ENCODE results near the gene GPR63. TPM values are rescaled to one million over a fixed set of nuclear protein-coding genes. Genes with fewer than 3 reads are reported as not detected.

Gene GPR63
- total and polyA plus RNA-seq, 8 donors = 0.71 to 3.8 (median 3.0) TPM

GRCh38 chr6:96876886-96877545 is 39.7 kb upstream of the GPR63 start:
- no peaks in the 10 kb centered on the region for H3K36me3 ChIP-seq
- intact Hi-C loops (cut with DNase I) = no loop called here
- no peak overlapping the region for H3K27ac ChIP-seq
- DNase-seq (no peak), ATAC-seq (no peak)
- H3K27me3 ChIP-seq = no peaks in the 10 kb centered on the region
- TF ChIP-seq CTCF (IDR thresholded peaks at IDR 0.05) = no peak
- no peaks in the 10 kb centered on the region for H3K4me1 ChIP-seq
- H3K4me3 ChIP-seq = no peak overlapping the region
- no peaks in the 10 kb centered on the region for H3K9me3 ChIP-seq

GRCh38 chr6:96872976-96873375 is 35.7 kb upstream of the GPR63 start:
- no peaks in the 10 kb centered on the region for H3K36me3 ChIP-seq
- H3K9me3 ChIP-seq = no peaks in the 10 kb centered on the region
- no peak for DNase-seq
- intact Hi-C loops (cut with DNase I) = no loop called here
- ATAC-seq = no peak
- no peak overlapping the region for H3K27ac ChIP-seq
- H3K27me3 ChIP-seq = no peaks in the 10 kb centered on the region
- H3K4me3 ChIP-seq = no peak overlapping the region
- H3K4me1 ChIP-seq = no peaks in the 10 kb centered on the region
- no peak for TF ChIP-seq CTCF (IDR thresholded peaks at IDR 0.05)

- ATAC-seq = no peak
- intact Hi-C loops (cut with DNase I) = no loop called here
- no peak for DNase-seq
- no peak for TF ChIP-seq CTCF (IDR thresholded peaks at IDR 0.05)
- H3K9me3 ChIP-seq = no peaks in the 10 kb centered on the region
- no peak overlapping the region for H3K4me3 ChIP-seq
- no peaks in the 10 kb centered on the region for H3K36me3 ChIP-seq
- no peaks in the 10 kb centered on the region for H3K4me1 ChIP-seq
- H3K27ac ChIP-seq = no peak overlapping the region
- no peaks in the 10 kb centered on the region for H3K27me3 ChIP-seq
These were observed 27.8 kb upstream of the GPR63 start for GRCh38 chr6:96865055-96865405.

GRCh38 chr6:96864216-96865054 is 27.2 kb upstream of the GPR63 start:
- no peak for TF ChIP-seq CTCF (IDR thresholded peaks at IDR 0.05)
- no peak overlapping the region for H3K27ac ChIP-seq
- H3K36me3 ChIP-seq = no peaks in the 10 kb centered on the region
- H3K9me3 ChIP-seq = no peaks in the 10 kb centered on the region
- no peak overlapping the region for H3K4me3 ChIP-seq
- intact Hi-C loops (cut with DNase I) = no loop called here
- no peaks in the 10 kb centered on the region for H3K4me1 ChIP-seq
- DNase-seq (peak in 1 of 4 donors; percentile 26), ATAC-seq (no peak)
- no peaks in the 10 kb centered on the region for H3K27me3 ChIP-seq

- Histone ChIP-seq H3K4me3 (no peak overlapping the region), H3K4me1 (no peaks in the 10 kb centered on the region), H3K36me3 (no peaks in the 10 kb centered on the region), H3K27me3 (no peaks in the 10 kb centered on the region), H3K9me3 (no peaks in the 10 kb centered on the region), H3K27ac (no peak overlapping the region)
- intact Hi-C loops (cut with DNase I) = no loop called here
- ATAC-seq (no peak), DNase-seq (no peak)
- TF ChIP-seq CTCF (IDR thresholded peaks at IDR 0.05) = no peak
These were observed 25.3 kb upstream of the GPR63 start for GRCh38 chr6:96862560-96862959.

Measured in left lung (tissue), 10 donors.